Measurements from ENCODE around the gene PTPRG.

DNA sequence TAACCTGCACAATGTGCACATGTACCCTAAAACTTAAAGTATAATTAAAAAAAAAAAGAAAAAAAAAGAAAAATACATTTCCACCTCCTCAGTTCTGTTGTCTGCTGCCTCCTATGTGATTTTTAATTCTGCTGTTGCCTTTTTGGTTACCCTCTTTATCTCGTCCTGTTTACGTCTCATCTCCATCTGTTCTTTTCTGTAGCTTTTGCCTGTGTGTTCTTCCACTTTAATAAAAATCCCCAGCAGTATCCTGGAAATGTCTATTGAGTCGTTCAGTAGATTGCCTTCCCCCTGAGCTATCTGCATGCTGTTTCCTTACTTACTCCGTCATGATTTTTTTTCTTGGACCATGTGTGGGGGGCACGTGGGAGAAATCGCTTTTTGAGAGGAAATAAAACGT is 509.5 kb downstream of the PTPRG start:
- TF ChIP-seq POLR2AphosphoS5 (IDR thresholded peaks at IDR 0.05; ENCODE audit: low read depth, low read length) (no peak), SIN3A (IDR thresholded peaks at IDR 0.05; ENCODE audit: borderline replicate concordance, insufficient read depth, low read length) (no peak), TAF1 (IDR thresholded peaks at IDR 0.05; ENCODE audit: borderline replicate concordance, insufficient read depth, low read length) (no peak), FOXP2 (optimal IDR thresholded peaks at IDR 0.05; ENCODE audit: borderline replicate concordance, extremely low read depth, extremely low read length, insufficient read depth) (no peak)
- TF ChIP-seq, protein P1, sequence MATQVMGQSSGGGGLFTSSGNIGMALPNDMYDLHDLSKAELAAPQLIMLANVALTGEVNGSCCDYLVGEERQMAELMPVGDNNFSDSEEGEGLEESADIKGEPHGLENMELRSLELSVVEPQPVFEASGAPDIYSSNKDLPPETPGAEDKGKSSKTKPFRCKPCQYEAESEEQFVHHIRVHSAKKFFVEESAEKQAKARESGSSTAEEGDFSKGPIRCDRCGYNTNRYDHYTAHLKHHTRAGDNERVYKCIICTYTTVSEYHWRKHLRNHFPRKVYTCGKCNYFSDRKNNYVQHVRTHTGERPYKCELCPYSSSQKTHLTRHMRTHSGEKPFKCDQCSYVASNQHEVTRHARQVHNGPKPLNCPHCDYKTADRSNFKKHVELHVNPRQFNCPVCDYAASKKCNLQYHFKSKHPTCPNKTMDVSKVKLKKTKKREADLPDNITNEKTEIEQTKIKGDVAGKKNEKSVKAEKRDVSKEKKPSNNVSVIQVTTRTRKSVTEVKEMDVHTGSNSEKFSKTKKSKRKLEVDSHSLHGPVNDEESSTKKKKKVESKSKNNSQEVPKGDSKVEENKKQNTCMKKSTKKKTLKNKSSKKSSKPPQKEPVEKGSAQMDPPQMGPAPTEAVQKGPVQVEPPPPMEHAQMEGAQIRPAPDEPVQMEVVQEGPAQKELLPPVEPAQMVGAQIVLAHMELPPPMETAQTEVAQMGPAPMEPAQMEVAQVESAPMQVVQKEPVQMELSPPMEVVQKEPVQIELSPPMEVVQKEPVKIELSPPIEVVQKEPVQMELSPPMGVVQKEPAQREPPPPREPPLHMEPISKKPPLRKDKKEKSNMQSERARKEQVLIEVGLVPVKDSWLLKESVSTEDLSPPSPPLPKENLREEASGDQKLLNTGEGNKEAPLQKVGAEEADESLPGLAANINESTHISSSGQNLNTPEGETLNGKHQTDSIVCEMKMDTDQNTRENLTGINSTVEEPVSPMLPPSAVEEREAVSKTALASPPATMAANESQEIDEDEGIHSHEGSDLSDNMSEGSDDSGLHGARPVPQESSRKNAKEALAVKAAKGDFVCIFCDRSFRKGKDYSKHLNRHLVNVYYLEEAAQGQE (IDR thresholded peaks at IDR 0.05; ENCODE audit: insufficient read depth in 1 of 2, low read depth in 2 of 2, low read length in 2 of 2): no peak

Data from PFSK-1 (cell line).